Mucosa of stomach (tissue), 1 donor: ENCODE data around the gene LRRC3C.

Experiments used
- H3K27me3 ChIP-seq: one replicate; pipeline ENCODE4 v1.7.0; 2013; ENCODE audit warnings: mild to moderate bottlenecking, low read length; ENCODE audit not compliant: control insufficient read depth, insufficient read depth
- H3K36me3 ChIP-seq: one replicate; pipeline ENCODE4 v1.7.0; 2013; ENCODE audit warnings: low read length; ENCODE audit not compliant: control insufficient read depth, insufficient read depth
- H3K4me1 ChIP-seq: one replicate; pipeline ENCODE4 v1.7.0; 2013; ENCODE audit warnings: mild to moderate bottlenecking, low read length; ENCODE audit not compliant: control insufficient read depth, insufficient read depth
- H3K4me3 ChIP-seq: one replicate; pipeline ENCODE4 v1.7.0; 2013; ENCODE audit warnings: low read length
- H3K9ac ChIP-seq: one replicate; pipeline ENCODE4 v1.7.0; 2013; ENCODE audit warnings: mild to moderate bottlenecking, low read length, moderate library complexity
- H3K9me3 ChIP-seq: one replicate; pipeline ENCODE4 v1.7.0; 2013; ENCODE audit warnings: mild to moderate bottlenecking, low read length, moderate library complexity; ENCODE audit not compliant: control insufficient read depth
- donor health status: Pancreatic carcinoma.

Gene LRRC3C

DNA sequence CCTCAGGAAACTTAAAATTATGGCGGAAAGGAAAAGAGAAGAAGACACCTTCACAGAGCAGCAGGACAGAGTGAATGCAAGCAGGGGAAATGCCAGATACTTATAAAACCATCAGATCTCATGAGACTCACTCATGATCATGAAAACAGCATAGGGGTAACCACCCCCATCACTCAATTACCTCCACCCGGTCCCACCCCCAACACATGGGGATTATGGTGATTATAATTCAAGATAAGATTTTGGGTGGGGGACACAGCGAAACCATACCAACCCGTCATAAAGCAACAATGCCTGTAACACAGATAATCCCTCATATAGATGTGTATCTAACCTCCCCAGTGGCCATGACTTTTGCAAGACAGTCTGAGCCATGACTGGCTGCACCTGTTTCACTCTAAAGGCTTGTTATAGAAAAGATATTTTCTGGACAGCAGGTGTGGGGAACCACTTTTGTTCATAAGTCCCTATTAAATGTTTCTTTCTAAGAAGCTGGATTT is 28.2 kb downstream of the LRRC3C start:
- H3K27me3 ChIP-seq = no peaks in the 10 kb centered on the region
- no peaks in the 10 kb centered on the region for H3K9me3 ChIP-seq
- no peaks in the 10 kb centered on the region for H3K36me3 ChIP-seq
- H3K4me1 ChIP-seq = peaks cover 28% of the 10 kb centered on the region
- H3K9ac ChIP-seq = no peak overlapping the region
- no peak overlapping the region for H3K4me3 ChIP-seq

- H3K27me3 ChIP-seq = peaks cover 3% of the 10 kb centered on the region
- no peak overlapping the region for H3K4me3 ChIP-seq
- H3K9me3 ChIP-seq = no peaks in the 10 kb centered on the region
- H3K36me3 ChIP-seq = no peaks in the 10 kb centered on the region
- no peak overlapping the region for H3K9ac ChIP-seq
- peaks cover 24% of the 10 kb centered on the region for H3K4me1 ChIP-seq
These were observed 33.1 kb downstream of the LRRC3C start for GRCh38 chr17:39960524-39961041.

DNA sequence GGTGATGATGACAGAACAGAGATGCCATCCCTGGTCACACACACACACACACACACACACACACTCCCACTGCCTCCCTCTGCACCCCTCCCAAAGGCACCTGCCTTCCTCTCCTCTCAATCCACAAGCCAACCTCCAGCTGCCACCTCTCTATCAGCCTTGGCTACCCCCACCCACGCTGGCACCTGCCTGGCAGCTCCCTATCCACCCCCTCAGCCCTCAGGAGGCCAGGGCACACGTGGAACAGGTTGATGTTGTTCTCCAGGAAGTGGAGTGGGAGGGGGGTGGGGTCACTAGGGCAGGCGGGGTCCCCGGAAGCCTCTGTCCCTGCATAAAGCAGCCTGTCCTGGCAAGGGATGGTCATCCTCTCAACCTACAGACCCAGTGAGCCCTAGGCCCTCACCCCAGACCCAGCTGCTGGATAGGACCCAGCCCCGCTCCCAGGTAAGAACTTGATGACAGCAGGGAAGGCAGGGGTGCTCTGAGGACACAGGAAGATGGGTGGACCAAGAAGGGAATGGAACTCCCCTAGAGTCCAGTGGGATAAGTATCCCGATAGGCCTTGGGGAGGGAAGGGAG is 35.2 kb downstream of the LRRC3C start, which contains the start of gene GSDMA:
Gene GSDMA, plus strand, starts transcription at position 363 of the 579 bp plus-strand sequence. CDS start 2,684 bp downstream, outside the sequence.
- Histone ChIP-seq H3K9me3 (no peaks in the 10 kb centered on the region), H3K4me3 (no peak within 1 kb of the TSS), H3K27me3 (peaks cover 5% of the 10 kb centered on the region), H3K36me3 (no peaks in the 10 kb centered on the region), H3K9ac (no peak within 1 kb of the TSS), H3K4me1 (peaks cover 24% of the 10 kb centered on the region)

GRCh38 chr17:39963829-39964228 is 36.3 kb downstream of the LRRC3C start:
- Histone ChIP-seq H3K36me3 (no peaks in the 10 kb centered on the region), H3K4me1 (peaks cover 24% of the 10 kb centered on the region), H3K9me3 (no peaks in the 10 kb centered on the region), H3K9ac (no peak overlapping the region), H3K27me3 (peaks cover 5% of the 10 kb centered on the region), H3K4me3 (no peak overlapping the region)

GRCh38 chr17:39965017-39965699 is 37.6 kb downstream of the LRRC3C start:
- no peaks in the 10 kb centered on the region for H3K36me3 ChIP-seq
- no peak overlapping the region for H3K9ac ChIP-seq
- H3K4me3 ChIP-seq = no peak overlapping the region
- no peaks in the 10 kb centered on the region for H3K9me3 ChIP-seq
- H3K27me3 ChIP-seq = peaks cover 5% of the 10 kb centered on the region
- peaks cover 18% of the 10 kb centered on the region for H3K4me1 ChIP-seq

GRCh38 chr17:39966771-39967170 is 39.2 kb downstream of the LRRC3C start:
- Histone ChIP-seq H3K36me3 (no peaks in the 10 kb centered on the region), H3K9ac (no peak overlapping the region), H3K4me1 (peaks cover 8% of the 10 kb centered on the region), H3K27me3 (peaks cover 12% of the 10 kb centered on the region), H3K9me3 (no peaks in the 10 kb centered on the region), H3K4me3 (no peak overlapping the region)

DNA sequence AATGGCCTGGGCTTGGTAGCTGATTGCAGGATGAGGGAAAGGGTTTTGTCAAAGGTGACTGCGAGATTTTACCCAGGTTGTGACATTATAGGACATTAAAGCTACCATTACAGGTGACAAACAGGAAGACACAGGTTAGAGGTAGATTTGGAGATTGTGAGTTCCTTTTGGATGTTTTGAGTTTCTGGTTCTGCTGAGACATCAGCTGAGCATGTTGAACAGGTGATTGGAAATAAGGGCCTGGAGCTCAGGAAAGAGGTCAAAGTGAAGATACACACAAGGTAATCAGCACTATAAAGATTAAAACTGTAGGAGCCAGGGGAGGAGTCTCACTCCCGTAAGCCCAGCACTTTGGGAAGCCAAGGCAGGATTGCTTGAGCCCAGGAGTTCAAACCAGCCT is 41.2 kb downstream of the LRRC3C start:
- Histone ChIP-seq H3K27me3 (peaks cover 12% of the 10 kb centered on the region), H3K36me3 (no peaks in the 10 kb centered on the region)

GRCh38 chr17:39969375-39969774 is 41.8 kb downstream of the LRRC3C start:
- Histone ChIP-seq H3K36me3 (no peaks in the 10 kb centered on the region), H3K27me3 (peaks cover 12% of the 10 kb centered on the region), H3K9ac (no peak overlapping the region), H3K4me1 (no peaks in the 10 kb centered on the region), H3K4me3 (no peak overlapping the region), H3K9me3 (no peaks in the 10 kb centered on the region)

More for the DNA sequence above, 41.2 kb downstream of the LRRC3C start:
- H3K4me1 ChIP-seq = no peaks in the 10 kb centered on the region
- H3K9ac ChIP-seq = no peak overlapping the region
- H3K4me3 ChIP-seq = no peak overlapping the region
- H3K9me3 ChIP-seq = no peaks in the 10 kb centered on the region

- Histone ChIP-seq H3K27me3 (peaks cover 16% of the 10 kb centered on the region), H3K36me3 (no peaks in the 10 kb centered on the region), H3K4me3 (no peak overlapping the region), H3K9ac (no peak overlapping the region), H3K4me1 (no peaks in the 10 kb centered on the region), H3K9me3 (no peaks in the 10 kb centered on the region)
These were observed 42.7 kb downstream of the LRRC3C start for GRCh38 chr17:39970157-39970692.

DNA sequence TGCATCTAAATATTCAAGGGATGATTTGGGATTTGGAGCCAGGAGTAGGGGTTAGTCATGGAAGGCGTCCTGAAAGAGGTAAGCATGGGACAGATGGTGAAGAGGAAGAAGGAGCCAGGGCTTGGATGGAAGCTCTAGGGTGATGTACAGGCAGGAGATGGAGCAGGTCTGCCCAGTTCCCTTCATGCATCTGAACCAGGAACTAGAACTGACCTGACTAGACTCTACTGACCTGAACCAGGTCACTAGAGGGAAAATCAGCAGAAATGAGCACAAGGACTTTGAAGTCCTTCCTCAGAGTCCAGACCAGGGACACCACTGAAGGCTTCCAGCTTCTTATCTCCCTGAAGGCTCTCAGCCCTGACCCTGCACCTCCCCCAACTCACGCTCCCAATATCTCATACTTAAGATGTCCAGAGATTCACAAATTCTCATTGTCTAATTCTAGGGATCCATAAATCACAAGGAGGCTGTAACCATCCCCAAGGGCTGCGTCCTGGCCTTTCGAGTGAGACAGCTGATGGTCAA is 43.6 kb downstream of the LRRC3C start:
- Histone ChIP-seq H3K4me3 (no peak overlapping the region), H3K36me3 (no peaks in the 10 kb centered on the region), H3K27me3 (peaks cover 11% of the 10 kb centered on the region), H3K9me3 (no peaks in the 10 kb centered on the region), H3K9ac (no peak overlapping the region), H3K4me1 (no peaks in the 10 kb centered on the region)

DNA sequence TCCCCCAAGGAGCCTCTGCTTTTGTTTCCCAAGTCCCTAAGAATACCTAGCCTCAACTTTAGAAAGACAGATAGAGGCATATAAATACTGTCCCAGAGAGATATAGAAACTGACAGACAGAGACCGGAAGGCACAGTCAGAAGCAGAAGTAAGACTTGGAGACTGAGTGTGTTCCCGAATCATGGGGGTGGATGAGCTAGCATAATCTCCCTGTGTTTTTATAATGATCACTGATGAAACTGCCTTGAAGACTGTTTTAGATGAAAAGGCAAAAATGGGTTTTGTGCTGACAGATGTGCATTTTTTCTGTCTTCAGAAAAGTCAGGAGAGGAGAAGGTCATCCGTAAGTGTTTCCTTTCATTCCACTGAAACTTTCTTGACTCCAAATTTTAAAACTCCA is 44.7 kb downstream of the LRRC3C start:
- no peak overlapping the region for H3K4me3 ChIP-seq
- no peaks in the 10 kb centered on the region for H3K36me3 ChIP-seq
- peaks cover 11% of the 10 kb centered on the region for H3K27me3 ChIP-seq
- H3K9me3 ChIP-seq = no peaks in the 10 kb centered on the region
- no peak overlapping the region for H3K9ac ChIP-seq
- H3K4me1 ChIP-seq = no peaks in the 10 kb centered on the region

DNA sequence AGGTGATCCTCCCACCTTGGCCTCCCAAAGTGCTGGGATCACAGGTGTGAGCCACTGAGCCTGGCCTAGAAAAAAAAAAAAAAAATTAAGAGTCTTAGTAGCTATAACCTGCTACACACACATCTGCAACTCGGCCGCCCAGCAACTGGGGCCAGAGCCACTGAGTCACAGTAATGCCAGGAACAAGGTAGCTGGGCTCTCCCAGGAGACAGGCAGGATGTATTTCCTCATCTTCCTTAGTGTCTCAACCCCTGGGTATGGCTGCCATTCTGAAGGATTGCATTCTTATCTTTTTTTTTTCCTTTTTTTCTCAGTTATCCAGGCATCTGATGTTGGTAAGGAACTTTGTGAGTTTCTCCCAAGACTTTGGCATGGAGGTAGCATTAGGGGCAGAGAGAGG is 46.0 kb downstream of the LRRC3C start:
- Histone ChIP-seq H3K9ac (no peak overlapping the region), H3K36me3 (no peaks in the 10 kb centered on the region), H3K4me3 (no peak overlapping the region), H3K4me1 (no peaks in the 10 kb centered on the region), H3K9me3 (no peaks in the 10 kb centered on the region), H3K27me3 (peaks cover 11% of the 10 kb centered on the region)
